A673 (cell line): ENCODE results near the gene PIK3C2A. TPM values are rescaled to one million over a fixed set of nuclear protein-coding genes. Genes with fewer than 3 reads are reported as not detected.

Experiments used
- BruUV-seq: library from RNA; stranded (reverse); fragments of 400-500 nt; replicated peaks from 2 replicates; lab custom pipeline; 2021; lab: Mats Ljungman, UMichigan
- CTCF ChIA-PET: fragments of 300-600 bp; sonication (Branson Sonifier 250); formaldehyde crosslinking; loops from one replicate; lab custom pipeline; 2022; ENCODE audit warnings: antibody characterized with exemption; lab: Charles Lee
- POLR2A ChIA-PET: fragments of 300-600 bp; sonication (Branson Sonifier 250); formaldehyde crosslinking; loops from one replicate; lab custom pipeline; 2022; ENCODE audit warnings: antibody characterized with exemption; ENCODE audit not compliant: low non-redundant PET; lab: Charles Lee
- DNase-seq: peaks from one replicate; pipeline ENCODE4 v3.0.0-alpha.2; 2015; ENCODE audit warnings: low spot score
- H3K27ac ChIP-seq: fragments of 200-600 bp; sonication (generic); 2 replicates; pipeline ENCODE4 v1.5.1; 2016; ENCODE audit warnings: mixed run types, low read depth, mild to moderate bottlenecking, mixed read lengths, antibody characterized with exemption, low read length; ENCODE audit not compliant: poor library complexity, severe bottlenecking
- H3K27me3 ChIP-seq: fragments of 200-600 bp; sonication (generic); replicated peaks from 2 replicates; pipeline ENCODE4 v1.6.1; 2017; ENCODE audit warnings: mixed run types, low read depth, mild to moderate bottlenecking, mixed read lengths, antibody characterized with exemption, low read length; ENCODE audit not compliant: insufficient read depth, poor library complexity
- H3K36me3 ChIP-seq: fragments of 200-600 bp; sonication (generic); 2 replicates; pipeline ENCODE4 v1.6.1; 2016; ENCODE audit warnings: mixed run types, mild to moderate bottlenecking, mixed read lengths, antibody characterized with exemption, low read length; ENCODE audit not compliant: insufficient read depth, poor library complexity, severe bottlenecking
- H3K4me1 ChIP-seq: fragments of 200-600 bp; sonication (generic); 2 replicates; pipeline ENCODE4 v1.6.1; 2017; ENCODE audit warnings: mixed run types, mild to moderate bottlenecking, mixed read lengths, antibody characterized with exemption, low read length; ENCODE audit not compliant: insufficient read depth, poor library complexity, severe bottlenecking
- H3K4me3 ChIP-seq: fragments of 200-600 bp; sonication (generic); 2 replicates; pipeline ENCODE4 v1.5.1; 2016; ENCODE audit warnings: low read depth, mixed run types, mild to moderate bottlenecking, mixed read lengths, low read length; ENCODE audit not compliant: poor library complexity, severe bottlenecking
- H3K9me3 ChIP-seq: fragments of 200-600 bp; sonication (generic); 2 replicates; pipeline ENCODE4 v1.6.1; 2016; ENCODE audit warnings: mixed run types, low read depth, mild to moderate bottlenecking, mixed read lengths, antibody characterized with exemption, low read length; ENCODE audit not compliant: poor library complexity, severe bottlenecking
- CTCF ChIP-seq: fragments of 300-800, 200-600 bp; sonication (generic); conservative IDR thresholded peaks from 2 replicates; pipeline ENCODE4 v1.5.1; 2017; ENCODE audit warnings: low read depth, mild to moderate bottlenecking, antibody characterized with exemption, low read length, moderate library complexity, mixed read lengths
- EZH2 ChIP-seq: fragments of 200-600 bp; sonication (generic); IDR thresholded peaks from 2 replicates; pipeline ENCODE4 v1.6.1; 2017; ENCODE audit warnings: borderline replicate concordance, low read depth, mild to moderate bottlenecking, mixed read lengths, antibody characterized with exemption, low read length; ENCODE audit not compliant: poor library complexity, severe bottlenecking
- intact Hi-C: fragments of 100-400 bp; cut with micrococcal nuclease; formaldehyde crosslinking; loops from one replicate; pipeline ENCODE4 v1.10.0; 2022; ENCODE audit not compliant: unreplicated experiment
- total RNA-seq: library from RNA; stranded (reverse); gene quantifications from 2 replicates; pipeline ENCODE4 v1.2.3, GENCODE V29; 2021

The PIK3C2A gene
- total RNA-seq, 1 experiment from 2014 or later: 44.2 TPM

DNA sequence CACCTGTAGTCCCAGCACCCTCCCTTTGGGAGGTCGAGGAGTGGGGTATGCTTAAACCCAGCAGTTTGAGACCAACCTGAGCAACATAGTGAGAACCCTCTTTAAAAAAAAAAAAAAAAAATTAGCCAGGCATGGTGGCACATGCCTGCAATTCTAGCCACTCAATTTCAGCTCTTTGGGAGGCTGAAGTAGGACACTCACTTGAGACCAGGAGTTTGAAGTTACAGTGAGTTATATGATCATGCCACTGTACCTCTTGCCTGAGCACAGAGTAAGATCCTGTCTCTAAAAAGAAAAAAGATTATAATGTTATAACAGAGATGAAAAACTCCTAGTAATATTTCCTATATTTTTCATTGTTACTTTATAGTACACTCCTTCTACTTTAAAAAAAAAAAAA is 23.9 kb downstream of the PIK3C2A start:
- no TSS peak for BruUV-seq
- H3K4me3 ChIP-seq: no peak overlapping the region
- TF ChIP-seq CTCF (no peak), EZH2 (no peak)

GRCh38 chr11:17179970-17180369 is 27.8 kb downstream of the PIK3C2A start:
- POLR2A ChIA-PET: interaction anchor here (0.6 kb wide), 1 partner anchor 365 kb away, joined by 5 read pairs; no protein-coding TSS in a partner anchor
- CTCF ChIA-PET: no interaction called here
- H3K9me3 ChIP-seq: no peaks in the 10 kb centered on the region
- intact Hi-C loops: no loop called here
- peaks cover 4% of the 10 kb centered on the region for H3K4me1 ChIP-seq
- TF ChIP-seq CTCF: no peak
- TF ChIP-seq EZH2: no peak
- H3K27ac ChIP-seq: no peak overlapping the region
- H3K27me3 ChIP-seq: no peaks in the 10 kb centered on the region
- no peak for DNase-seq
- BruUV-seq: no TSS peak
- H3K36me3 ChIP-seq: peaks cover 3% of the 10 kb centered on the region
- no peak overlapping the region for H3K4me3 ChIP-seq

More for the DNA sequence above, 23.9 kb downstream of the PIK3C2A start:
- POLR2A ChIA-PET: no interaction called here
- no peak overlapping the region for H3K27ac ChIP-seq
- intact Hi-C loops: no loop called here
- peaks cover 3% of the 10 kb centered on the region for H3K36me3 ChIP-seq
- no peak for DNase-seq
- CTCF ChIA-PET: no interaction called here
- H3K27me3 ChIP-seq: no peaks in the 10 kb centered on the region
- H3K9me3 ChIP-seq: no peaks in the 10 kb centered on the region
- H3K4me1 ChIP-seq: no peaks in the 10 kb centered on the region

- no peak for DNase-seq
- Histone ChIP-seq H3K4me3 (no peak overlapping the region), H3K36me3 (peaks cover 8% of the 10 kb centered on the region), H3K9me3 (no peaks in the 10 kb centered on the region), H3K4me1 (peaks cover 4% of the 10 kb centered on the region), H3K27me3 (no peaks in the 10 kb centered on the region), H3K27ac (no peak overlapping the region)
- no peak for TF ChIP-seq EZH2
- TF ChIP-seq CTCF: no peak
- BruUV-seq: no TSS peak
- ChIA-PET POLR2A (interaction anchor here (0.6 kb wide), 1 partner anchor 1124 kb away, joined by 6 read pairs; no protein-coding TSS in a partner anchor), CTCF (no interaction called here)
- intact Hi-C loops: no loop called here
These were observed 34.5 kb downstream of the PIK3C2A start for GRCh38 chr11:17173332-17173731.
